SIG-M5 treated with dmso at 0.1 percent for 504 hours (cell line): ENCODE data around the gene MKKS.
A peak's percentile ranks its signal among the peaks of the same experiment; 100 is the strongest.
"Not testable (repeated sequence)": the region's sequence is repeated elsewhere in the genome, so short reads cannot be mapped to it uniquely, and the experiment has no call there.

ENCODE experiments used
- DNase-seq: peaks from one replicate; lab custom pipeline; 2025; ENCODE audit not compliant: unreplicated experiment; lab: John Stamatoyannopoulos, UW

Gene MKKS

GRCh38 chr20:10415013-10415650 lies 18.9 kb downstream of the MKKS start:
- DNase-seq, result no peak

GRCh38 chr20:10412591-10413408 lies 21.2 kb downstream of the MKKS start:
- DNase-seq, result no peak

GRCh38 chr20:10411673-10412072 lies 22.3 kb downstream of the MKKS start:
- DNase-seq, result no peak

- no peak for DNase-seq
These were observed 25.8 kb downstream of the MKKS start for GRCh38 chr20:10408108-10408813.

- DNase-seq, result no peak
These were observed 29.0 kb downstream of the MKKS start for GRCh38 chr20:10404959-10405530.

GRCh38 chr20:10404023-10404628 lies 29.9 kb downstream of the MKKS start:
- DNase-seq, result peak; percentile 62

- DNase-seq, result no peak
These were observed 30.9 kb downstream of the MKKS start for GRCh38 chr20:10402938-10403608.

- no peak for DNase-seq
These were observed 35.1 kb downstream of the MKKS start for GRCh38 chr20:10398834-10399369.

- DNase-seq, result not testable (repeated sequence)
These were observed 39.3 kb downstream of the MKKS start for GRCh38 chr20:10394752-10395151.

GRCh38 chr20:10390709-10391108 lies 43.3 kb downstream of the MKKS start:
- no peak for DNase-seq

- DNase-seq, result no peak
These were observed 45.4 kb downstream of the MKKS start for GRCh38 chr20:10388597-10388996.

GRCh38 chr20:10387686-10388085 lies 46.3 kb downstream of the MKKS start:
- DNase-seq, result no peak

- DNase-seq, result no peak
These were observed 48.0 kb downstream of the MKKS start for GRCh38 chr20:10385850-10386544.

GRCh38 chr20:10381477-10381876 lies 52.5 kb downstream of the MKKS start:
- no peak for DNase-seq

- DNase-seq, result no peak
These were observed 54.3 kb downstream of the MKKS start for GRCh38 chr20:10379761-10380160.

- no peak for DNase-seq
These were observed 57.5 kb downstream of the MKKS start for GRCh38 chr20:10376270-10377075.

GRCh38 chr20:10375191-10375590 lies 58.8 kb downstream of the MKKS start:
- DNase-seq, result no peak

- DNase-seq, result no peak
These were observed 60.0 kb downstream of the MKKS start for GRCh38 chr20:10374036-10374435.

GRCh38 chr20:10371467-10371866 lies 62.6 kb downstream of the MKKS start:
- no peak for DNase-seq
